ENCODE results near the gene AKT1S1.

AKT1S1 gene

GRCh38 chr19:49913720-49914119 is 36.6 kb upstream of the AKT1S1 start:
- no CpG with 5 or more reads among the region's 10 CpGs for WGBS (ENCODE audit: extremely low coverage, insufficient coverage, insufficient read length)
- Histone ChIP-seq H4K91ac (ENCODE audit: low read depth, low read length) (no peak overlapping the region), H2BK12ac (ENCODE audit: low read length) (no peak overlapping the region), H4K8ac (ENCODE audit: low read depth, low read length) (no peak overlapping the region), H3K4me2 (ENCODE audit: low read length) (no peak overlapping the region), H4K12ac (ENCODE audit: low read depth, low read length) (no peak overlapping the region), H3K79me1 (ENCODE audit: low read length) (no peaks in the 10 kb centered on the region), H2AK5ac (ENCODE audit: low read length) (no peak overlapping the region), H2AFZ (ENCODE audit: insufficient read depth, low read length, poor library complexity) (no peak overlapping the region), H3K18ac (ENCODE audit: low read length) (no peak overlapping the region), H3K4me1 (ENCODE audit: control insufficient read depth in 1 of 2, insufficient read depth in 2 of 2, low read length in 2 of 2) (no peaks in the 10 kb centered on the region), H3K9me3 (ENCODE audit: insufficient read depth, low read depth, low read length) (peaks cover 2% of the 10 kb centered on the region), H2BK5ac (ENCODE audit: low read depth, low read length, poor library complexity) (no peak overlapping the region), H3K36me3 (ENCODE audit: control insufficient read depth in 1 of 2, insufficient read depth in 2 of 2, low read length in 2 of 2) (peaks cover 56 to 65% of the 10 kb centered on the region in 2 experiments), H3K27me3 (ENCODE audit: insufficient read depth, low read length) (no peaks in the 10 kb centered on the region), H3K4me3 (ENCODE audit: low read depth, low read length) (no peak overlapping the region), H3K4ac (ENCODE audit: low read depth, low read length) (no peak overlapping the region), H3K27ac (ENCODE audit: low read depth, low read length) (no peak overlapping the region), H3K9ac (ENCODE audit: low read length) (no peak overlapping the region), H2BK120ac (ENCODE audit: insufficient read depth, low read length, poor library complexity) (no peak overlapping the region), H3K14ac (ENCODE audit: low read length) (no peak overlapping the region), H3K79me2 (ENCODE audit: control insufficient read depth, insufficient read depth, low read length, poor library complexity) (no peaks in the 10 kb centered on the region), H3K23ac (ENCODE audit: low read length) (no peak overlapping the region)
- no peak for DNase-seq

GRCh38 chr19:49912965-49913685 is 36.0 kb upstream of the AKT1S1 start:
- WGBS (ENCODE audit: extremely low coverage, insufficient coverage, insufficient read length), result no CpG with 5 or more reads among the region's 21 CpGs
- Histone ChIP-seq H2AK5ac (ENCODE audit: low read length) (no peak overlapping the region), H2BK120ac (ENCODE audit: insufficient read depth, low read length, poor library complexity) (no peak overlapping the region)

DNA sequence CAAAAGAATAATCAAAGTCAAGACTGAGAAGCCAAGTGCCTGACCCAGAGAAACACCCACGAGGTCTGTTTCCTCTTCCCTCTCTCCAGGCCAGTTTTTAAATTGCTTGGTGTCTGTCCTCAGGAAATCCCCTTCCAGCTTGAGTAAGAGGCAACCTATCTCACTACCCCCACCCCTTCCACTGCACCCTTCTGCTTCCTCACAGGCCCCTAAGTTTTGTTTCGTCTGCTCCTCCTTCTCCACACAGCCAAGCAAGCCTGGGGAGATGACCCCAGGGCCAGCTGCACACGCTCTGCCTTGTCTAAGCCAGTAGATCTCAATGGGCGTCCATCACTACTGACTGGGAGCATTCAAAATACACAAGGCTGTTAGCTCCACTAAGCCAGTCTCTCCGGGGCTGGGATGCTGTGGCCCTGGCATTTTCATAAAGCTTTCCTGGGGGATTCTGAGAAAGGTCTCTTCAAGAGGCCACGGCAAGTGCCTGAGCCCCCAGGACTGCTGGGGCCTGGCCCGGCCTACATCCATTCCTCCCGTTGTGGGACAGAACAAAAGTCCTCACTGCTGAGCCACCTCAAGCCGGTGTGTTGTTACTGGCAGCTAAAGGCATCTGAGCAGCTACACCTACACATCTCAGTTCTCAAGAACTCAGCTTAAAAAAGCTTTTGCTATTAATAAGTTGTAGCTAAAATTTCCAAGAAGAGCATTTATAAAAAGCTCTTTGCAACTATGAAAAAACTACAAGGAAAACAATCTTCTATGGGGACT is 34.4 kb upstream of the AKT1S1 start:
- Histone ChIP-seq H3K27ac (ENCODE audit: low read depth, low read length) (no peak overlapping the region), H3K79me1 (ENCODE audit: low read length) (no peaks in the 10 kb centered on the region)

More at GRCh38 chr19:49912965-49913685, 36.0 kb upstream of the AKT1S1 start:
- no peak overlapping the region for H4K12ac ChIP-seq (ENCODE audit: low read depth, low read length)
- no peak overlapping the region for H3K14ac ChIP-seq (ENCODE audit: low read length)
- H3K4me1 ChIP-seq (ENCODE audit: control insufficient read depth in 1 of 2, insufficient read depth in 2 of 2, low read length in 2 of 2), result no peaks in the 10 kb centered on the region
- no peaks in the 10 kb centered on the region for H3K27me3 ChIP-seq (ENCODE audit: insufficient read depth, low read length)
- H3K79me1 ChIP-seq (ENCODE audit: low read length), result no peaks in the 10 kb centered on the region
- H3K4ac ChIP-seq (ENCODE audit: low read depth, low read length), result no peak overlapping the region
- H2BK12ac ChIP-seq (ENCODE audit: low read length), result no peak overlapping the region
- H3K23ac ChIP-seq (ENCODE audit: low read length), result no peak overlapping the region
- no peak overlapping the region for H4K8ac ChIP-seq (ENCODE audit: low read depth, low read length)
- no peak overlapping the region for H2BK5ac ChIP-seq (ENCODE audit: low read depth, low read length, poor library complexity)
- peaks cover 58 to 66% of the 10 kb centered on the region in 2 experiments for H3K36me3 ChIP-seq (ENCODE audit: control insufficient read depth in 1 of 2, insufficient read depth in 2 of 2, low read length in 2 of 2)
- DNase-seq, result no peak
- H3K18ac ChIP-seq (ENCODE audit: low read length), result no peak overlapping the region
- H3K9me3 ChIP-seq (ENCODE audit: insufficient read depth, low read depth, low read length), result peaks cover 2% of the 10 kb centered on the region
- no peak overlapping the region for H3K27ac ChIP-seq (ENCODE audit: low read depth, low read length)
- no peak overlapping the region for H4K91ac ChIP-seq (ENCODE audit: low read depth, low read length)
- H3K4me2 ChIP-seq (ENCODE audit: low read length), result no peak overlapping the region
- H2AFZ ChIP-seq (ENCODE audit: insufficient read depth, low read length, poor library complexity), result no peak overlapping the region
- no peak overlapping the region for H3K9ac ChIP-seq (ENCODE audit: low read length)
- no peaks in the 10 kb centered on the region for H3K79me2 ChIP-seq (ENCODE audit: control insufficient read depth, insufficient read depth, low read length, poor library complexity)
- H3K4me3 ChIP-seq (ENCODE audit: low read depth, low read length), result no peak overlapping the region

DNA sequence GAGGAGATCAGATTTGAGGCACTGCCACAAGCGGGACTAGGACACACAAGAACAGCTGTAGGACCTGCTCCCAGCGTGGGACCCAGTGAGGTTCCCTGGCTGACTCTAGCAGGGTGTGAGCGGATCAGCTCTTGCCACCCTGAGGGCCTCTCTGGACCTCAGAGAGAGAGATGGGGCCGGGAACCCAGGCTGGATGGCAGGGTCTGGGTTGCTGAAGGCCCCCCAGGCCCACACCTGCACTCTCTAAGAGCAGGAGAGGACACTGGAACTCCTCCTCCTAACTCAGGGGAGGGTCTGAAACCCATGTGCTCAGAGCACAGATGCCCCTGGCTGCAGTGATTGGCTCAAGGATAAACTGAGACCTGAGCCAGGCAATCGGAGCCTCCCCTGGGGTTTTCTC is 33.0 kb upstream of the AKT1S1 start:
- no CpG with 5 or more reads among the region's 5 CpGs for WGBS (ENCODE audit: extremely low coverage, insufficient coverage, insufficient read length)
- no peak overlapping the region for H3K4me2 ChIP-seq (ENCODE audit: low read length)

More for the DNA sequence above, 34.4 kb upstream of the AKT1S1 start:
- no peaks in the 10 kb centered on the region for H3K27me3 ChIP-seq (ENCODE audit: insufficient read depth, low read length)
- peak in 1 of 2 donors; percentile 22 for DNase-seq
- no peaks in the 10 kb centered on the region for H3K79me2 ChIP-seq (ENCODE audit: control insufficient read depth, insufficient read depth, low read length, poor library complexity)
- WGBS (ENCODE audit: extremely low coverage, insufficient coverage, insufficient read length), result no CpG with 5 or more reads among the region's 9 CpGs
- H3K4ac ChIP-seq (ENCODE audit: low read depth, low read length), result no peak overlapping the region
- H2BK12ac ChIP-seq (ENCODE audit: low read length), result no peak overlapping the region
- H4K8ac ChIP-seq (ENCODE audit: low read depth, low read length), result no peak overlapping the region
- H2BK5ac ChIP-seq (ENCODE audit: low read depth, low read length, poor library complexity), result no peak overlapping the region
- no peak overlapping the region for H3K23ac ChIP-seq (ENCODE audit: low read length)
- no peak overlapping the region for H4K12ac ChIP-seq (ENCODE audit: low read depth, low read length)
- H2AK5ac ChIP-seq (ENCODE audit: low read length), result no peak overlapping the region
- no peak overlapping the region for H4K91ac ChIP-seq (ENCODE audit: low read depth, low read length)
- H3K4me3 ChIP-seq (ENCODE audit: low read depth, low read length), result no peak overlapping the region
- no peak overlapping the region for H3K4me2 ChIP-seq (ENCODE audit: low read length)
- H3K9ac ChIP-seq (ENCODE audit: low read length), result no peak overlapping the region
- H3K36me3 ChIP-seq (ENCODE audit: control insufficient read depth in 1 of 2, insufficient read depth in 2 of 2, low read length in 2 of 2), result peaks cover 66 to 72% of the 10 kb centered on the region in 2 experiments
- no peak overlapping the region for H2AFZ ChIP-seq (ENCODE audit: insufficient read depth, low read length, poor library complexity)
- H3K18ac ChIP-seq (ENCODE audit: low read length), result no peak overlapping the region
- H3K9me3 ChIP-seq (ENCODE audit: insufficient read depth, low read depth, low read length), result peaks cover 4% of the 10 kb centered on the region
- no peaks in the 10 kb centered on the region for H3K4me1 ChIP-seq (ENCODE audit: control insufficient read depth in 1 of 2, insufficient read depth in 2 of 2, low read length in 2 of 2)
- H3K14ac ChIP-seq (ENCODE audit: low read length), result no peak overlapping the region
- no peak overlapping the region for H2BK120ac ChIP-seq (ENCODE audit: insufficient read depth, low read length, poor library complexity)

More for the DNA sequence above, 33.0 kb upstream of the AKT1S1 start:
- Histone ChIP-seq H4K8ac (ENCODE audit: low read depth, low read length) (no peak overlapping the region), H2AFZ (ENCODE audit: insufficient read depth, low read length, poor library complexity) (no peak overlapping the region), H3K4ac (ENCODE audit: low read depth, low read length) (no peak overlapping the region), H3K9me3 (ENCODE audit: insufficient read depth, low read depth, low read length) (peaks cover 6% of the 10 kb centered on the region), H4K12ac (ENCODE audit: low read depth, low read length) (no peak overlapping the region), H3K36me3 (ENCODE audit: control insufficient read depth in 1 of 2, insufficient read depth in 2 of 2, low read length in 2 of 2) (peaks cover 58 to 65% of the 10 kb centered on the region in 2 experiments), H4K91ac (ENCODE audit: low read depth, low read length) (no peak overlapping the region), H3K14ac (ENCODE audit: low read length) (no peak overlapping the region), H3K18ac (ENCODE audit: low read length) (no peak overlapping the region), H2BK12ac (ENCODE audit: low read length) (no peak overlapping the region), H2BK5ac (ENCODE audit: low read depth, low read length, poor library complexity) (no peak overlapping the region), H3K79me1 (ENCODE audit: low read length) (no peaks in the 10 kb centered on the region), H2AK5ac (ENCODE audit: low read length) (no peak overlapping the region), H3K9ac (ENCODE audit: low read length) (no peak overlapping the region), H3K4me1 (ENCODE audit: control insufficient read depth in 1 of 2, insufficient read depth in 2 of 2, low read length in 2 of 2) (no peaks in the 10 kb centered on the region), H3K23ac (ENCODE audit: low read length) (no peak overlapping the region), H3K79me2 (ENCODE audit: control insufficient read depth, insufficient read depth, low read length, poor library complexity) (no peaks in the 10 kb centered on the region), H3K27me3 (ENCODE audit: insufficient read depth, low read length) (no peaks in the 10 kb centered on the region), H3K27ac (ENCODE audit: low read depth, low read length) (no peak overlapping the region), H2BK120ac (ENCODE audit: insufficient read depth, low read length, poor library complexity) (no peak overlapping the region), H3K4me3 (ENCODE audit: low read depth, low read length) (no peak overlapping the region)
- DNase-seq, result no peak
